ENCODE data around the gene KIF12.

- TF ChIP-seq CTCF (conservative IDR thresholded peaks at IDR 0.05) (no peak), EZH2 (IDR thresholded peaks at IDR 0.05; ENCODE audit: low read depth) (no peak)
Measured at GRCh38 chr9:114112778-114113584, 13.9 kb upstream of the KIF12 start.

All from PC-9 (cell line).